Measurements from ENCODE around the gene ALG9.

Gene ALG9

DNA sequence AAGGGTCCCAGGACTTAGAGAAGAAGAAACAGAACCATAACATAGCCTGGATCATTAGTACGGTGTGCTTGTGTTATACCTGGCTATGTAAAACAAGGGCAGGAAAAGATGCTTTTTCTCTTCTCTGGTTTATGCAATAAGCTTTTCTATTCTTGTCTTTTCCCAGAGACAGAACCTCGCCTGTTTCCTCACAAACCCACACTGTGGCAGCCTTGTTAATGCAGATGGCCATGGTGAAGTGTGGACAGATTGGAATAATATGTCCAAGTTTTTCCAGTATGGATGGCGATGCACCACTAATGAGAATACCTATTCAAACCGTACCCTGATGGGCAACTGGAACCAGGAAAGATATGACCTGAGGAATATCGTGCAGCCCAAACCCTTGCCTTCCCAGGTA, 10.8 kb upstream of the ALG9 start:
- DNase-seq (ENCODE audit: low spot score), result peak; percentile 20

GRCh38 chr11:111879637-111879960, 8.2 kb upstream of the ALG9 start:
- DNase-seq (ENCODE audit: low spot score), result no peak

- DNase-seq (ENCODE audit: low spot score), result peak; percentile 97
These were observed 7.7 kb upstream of the ALG9 start, which contains the start of the genes CFAP68 and FDXACB1 for GRCh38 chr11:111878849-111879636. Gene CFAP68 (plus strand): TSS chr11:111879541. CDS start chr11:111879561, 20 bp downstream. Gene FDXACB1 (minus strand): TSS chr11:111879165. CDS start chr11:111879132, 33 bp downstream.

DNA sequence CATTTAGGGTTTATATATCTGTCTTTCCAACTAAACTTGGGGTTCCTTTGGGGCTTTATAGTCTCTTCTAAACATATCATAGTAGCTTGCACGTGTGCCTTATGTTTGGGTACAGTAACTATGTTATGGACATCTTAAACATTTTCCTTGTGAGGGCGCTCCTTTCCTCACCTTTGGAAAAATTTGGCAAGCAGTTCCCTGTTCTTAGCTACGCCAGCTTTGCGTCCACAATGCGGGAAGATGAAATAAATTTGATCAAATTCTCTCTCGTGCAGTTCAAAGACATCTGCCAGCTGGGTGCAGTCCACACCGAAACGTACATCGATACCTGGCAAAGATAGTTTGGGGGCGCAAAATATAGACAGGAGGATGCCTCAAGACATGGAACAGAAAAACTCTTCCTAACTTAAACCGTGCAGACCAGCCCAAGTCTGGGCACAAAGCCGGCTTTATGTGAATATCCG, 7.0 kb upstream of the ALG9 start:
- DNase-seq (ENCODE audit: low spot score), result no peak

- no peak for DNase-seq (ENCODE audit: low spot score)
These were observed 346 bp upstream of the ALG9 start for GRCh38 chr11:111871693-111872161.

GRCh38 chr11:111870522-111870885, 877 bp downstream of the ALG9 start:
- peak; percentile 5 for DNase-seq (ENCODE audit: low spot score)

DNA sequence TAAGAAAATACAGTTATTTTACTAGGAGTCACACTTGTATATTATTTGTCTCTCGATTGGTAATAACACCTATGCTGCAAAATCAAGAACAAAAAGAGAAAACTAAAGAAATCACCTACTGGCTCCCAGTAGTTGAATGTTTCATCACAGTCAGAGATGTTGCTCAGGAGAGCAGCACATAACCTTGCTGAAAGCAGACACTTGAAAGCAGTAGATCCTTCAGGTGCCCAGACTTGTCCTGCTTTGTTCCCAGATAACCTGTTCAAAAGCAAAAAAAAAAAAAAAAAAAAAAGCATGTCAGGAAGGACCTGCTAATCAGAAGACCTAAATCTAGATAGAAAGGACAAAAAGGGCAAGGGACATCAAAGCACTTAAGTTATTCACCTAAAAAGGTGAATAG, 1.3 kb downstream of the ALG9 start:
- no peak for DNase-seq (ENCODE audit: low spot score)

GRCh38 chr11:111860257-111860656, 11.1 kb downstream of the ALG9 start:
- no peak for DNase-seq (ENCODE audit: low spot score)

DNA sequence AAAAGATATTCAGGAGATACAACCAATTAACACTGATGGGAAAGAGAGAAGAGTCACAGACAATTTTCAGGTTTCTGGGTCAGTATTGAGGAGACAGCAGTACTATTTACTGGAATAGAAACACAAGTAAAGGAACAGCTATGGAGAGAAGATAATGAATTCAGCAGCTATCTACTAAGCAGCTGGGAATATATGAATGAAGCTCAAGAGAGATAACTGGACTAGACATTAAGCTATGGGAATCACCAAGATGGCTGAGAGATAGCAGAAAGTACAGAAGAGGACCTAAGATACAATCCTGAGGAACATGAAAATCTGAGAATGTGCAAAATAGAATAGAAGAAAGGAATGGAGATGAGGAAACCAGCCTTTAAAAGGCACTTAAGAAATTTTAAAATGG, 15.9 kb downstream of the ALG9 start:
- no peak for DNase-seq (ENCODE audit: low spot score)

- DNase-seq (ENCODE audit: low spot score), result no peak
These were observed 19.3 kb downstream of the ALG9 start for GRCh38 chr11:111852103-111852502.

DNA sequence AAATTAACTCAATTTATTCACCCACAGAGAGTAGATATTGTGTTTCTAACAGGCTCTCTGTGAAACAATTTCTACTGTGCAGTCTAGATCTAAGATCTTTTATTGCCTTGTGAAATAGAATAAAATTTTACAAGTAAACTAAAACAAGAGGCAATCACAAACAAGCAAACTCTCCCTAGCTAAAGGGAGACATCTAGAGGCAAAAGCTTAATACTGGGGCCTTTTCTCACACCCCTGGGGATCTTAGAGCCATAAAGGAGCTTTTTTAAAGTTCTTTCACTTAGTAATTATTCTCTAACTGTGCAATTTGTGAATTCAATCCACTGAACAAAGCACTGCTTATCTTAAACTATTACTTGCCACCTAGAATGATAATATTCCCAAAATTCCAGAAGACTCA, 19.7 kb downstream of the ALG9 start:
- no peak for DNase-seq (ENCODE audit: low spot score)

GRCh38 chr11:111851067-111851466, 20.3 kb downstream of the ALG9 start:
- no peak for DNase-seq (ENCODE audit: low spot score)

DNA sequence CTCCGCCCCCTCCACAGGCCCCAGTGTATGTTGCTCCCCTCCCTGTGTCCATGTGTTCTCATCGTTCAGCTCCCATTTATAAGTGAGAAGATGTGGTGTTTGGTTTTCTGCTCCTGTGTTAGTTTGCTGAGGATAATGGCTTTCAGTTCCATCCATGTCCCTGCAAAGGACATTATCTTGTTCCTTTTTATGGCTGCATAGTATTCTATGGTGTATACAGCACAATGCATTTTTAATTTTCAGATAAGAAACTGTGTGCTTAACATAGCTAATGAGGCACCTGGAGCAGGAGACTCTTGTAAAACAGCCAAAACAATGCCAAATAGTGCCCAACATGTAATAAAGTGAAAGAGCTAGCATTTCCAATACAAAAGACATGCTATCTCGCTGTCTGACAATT, 21.8 kb downstream of the ALG9 start:
- DNase-seq (ENCODE audit: low spot score), result no peak

- DNase-seq (ENCODE audit: low spot score), result no peak
These were observed 24.7 kb downstream of the ALG9 start for GRCh38 chr11:111846636-111847035.

DNA sequence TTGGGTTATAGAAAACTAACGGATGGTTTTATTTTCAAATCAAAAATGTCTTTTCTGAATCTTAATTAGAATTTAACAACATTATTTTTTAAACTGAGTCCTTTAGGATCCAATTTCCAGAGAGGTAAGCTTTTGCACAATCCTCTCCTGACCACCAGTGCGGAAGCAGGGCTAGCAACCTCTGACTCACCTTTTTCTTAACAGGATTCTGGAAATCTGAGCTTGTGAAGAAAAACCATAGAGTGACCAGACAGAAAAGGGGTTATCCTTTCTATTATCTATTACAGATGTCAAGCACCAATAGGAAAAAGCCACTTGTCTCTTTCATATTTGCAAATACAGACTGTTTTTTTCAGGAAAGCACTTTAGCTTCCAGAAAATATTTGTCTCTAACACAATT, 25.3 kb downstream of the ALG9 start:
- DNase-seq (ENCODE audit: low spot score), result no peak

DNA sequence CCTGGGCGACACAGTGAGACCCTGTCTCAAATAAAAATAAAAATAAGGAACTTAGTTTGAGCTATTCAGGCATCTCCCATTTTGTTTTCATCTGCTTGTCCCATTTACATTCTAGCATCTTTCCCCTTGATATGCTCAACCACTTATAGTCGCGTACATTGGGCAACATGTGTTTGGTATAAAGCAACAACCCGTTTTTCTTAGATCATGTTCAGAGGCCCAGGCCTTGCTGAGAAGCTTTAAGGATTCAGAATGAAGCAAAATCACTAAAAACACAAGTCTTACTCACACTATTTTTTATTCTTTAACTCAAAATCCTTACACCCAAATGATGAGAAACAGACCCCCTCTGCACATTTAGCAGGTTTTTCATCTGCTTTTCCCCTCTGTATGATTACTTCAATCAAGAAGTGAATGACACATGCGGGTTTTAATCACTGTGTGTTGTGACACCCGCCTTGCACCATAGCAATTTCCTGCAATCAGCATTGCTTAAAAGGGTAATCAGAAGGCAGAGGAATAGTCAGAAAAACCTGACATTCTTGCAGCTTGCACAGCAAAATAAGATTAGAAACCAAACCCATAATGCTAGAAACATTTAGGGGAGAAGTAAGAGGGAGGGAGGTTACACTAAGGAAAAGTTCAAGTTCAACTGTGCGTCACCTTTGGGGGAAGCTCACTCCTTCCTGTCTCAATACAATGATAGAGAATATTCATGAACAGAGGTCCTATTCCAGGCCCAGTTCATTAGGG, 25.9 kb downstream of the ALG9 start:
- no peak for DNase-seq (ENCODE audit: low spot score)

GRCh38 chr11:111843661-111844060, 27.7 kb downstream of the ALG9 start:
- DNase-seq (ENCODE audit: low spot score), result no peak

DNA sequence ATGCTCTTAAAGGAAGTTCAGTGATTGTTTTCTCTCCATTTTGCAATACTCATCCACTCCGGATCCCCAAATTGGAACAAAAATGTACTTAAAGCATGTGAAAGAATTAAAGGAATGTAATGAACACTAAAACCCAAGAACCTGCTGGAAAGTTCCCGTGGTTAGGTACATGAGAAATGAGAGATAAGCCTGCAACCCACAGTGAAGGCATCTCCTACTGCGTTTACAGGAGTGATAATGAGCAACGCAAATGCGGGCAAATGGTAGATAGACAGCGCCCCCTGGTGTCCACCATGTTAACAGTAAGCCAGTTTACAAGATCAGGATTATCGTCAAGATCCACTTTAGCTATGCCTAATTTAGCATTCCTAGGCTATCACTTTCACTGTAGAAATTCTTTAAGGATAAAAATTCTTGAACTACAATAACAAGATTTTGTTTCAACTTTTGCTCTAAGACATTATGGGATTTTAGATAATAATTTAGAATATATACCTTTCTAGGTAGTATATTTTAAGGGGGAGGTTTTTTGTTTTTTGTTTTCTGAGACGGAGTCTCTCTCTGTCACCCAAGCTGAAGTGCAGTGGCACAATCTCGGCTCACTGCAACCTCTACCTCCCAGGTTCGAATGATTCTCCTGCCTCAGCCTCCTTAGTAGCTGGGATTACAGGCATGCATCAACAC, 29.9 kb downstream of the ALG9 start:
- peak; percentile 86 for DNase-seq (ENCODE audit: low spot score)

GRCh38 chr11:111840143-111840542, 31.2 kb downstream of the ALG9 start:
- DNase-seq (ENCODE audit: low spot score), result no peak

GRCh38 chr11:111838054-111838453, 33.3 kb downstream of the ALG9 start:
- no peak for DNase-seq (ENCODE audit: low spot score)

DNA sequence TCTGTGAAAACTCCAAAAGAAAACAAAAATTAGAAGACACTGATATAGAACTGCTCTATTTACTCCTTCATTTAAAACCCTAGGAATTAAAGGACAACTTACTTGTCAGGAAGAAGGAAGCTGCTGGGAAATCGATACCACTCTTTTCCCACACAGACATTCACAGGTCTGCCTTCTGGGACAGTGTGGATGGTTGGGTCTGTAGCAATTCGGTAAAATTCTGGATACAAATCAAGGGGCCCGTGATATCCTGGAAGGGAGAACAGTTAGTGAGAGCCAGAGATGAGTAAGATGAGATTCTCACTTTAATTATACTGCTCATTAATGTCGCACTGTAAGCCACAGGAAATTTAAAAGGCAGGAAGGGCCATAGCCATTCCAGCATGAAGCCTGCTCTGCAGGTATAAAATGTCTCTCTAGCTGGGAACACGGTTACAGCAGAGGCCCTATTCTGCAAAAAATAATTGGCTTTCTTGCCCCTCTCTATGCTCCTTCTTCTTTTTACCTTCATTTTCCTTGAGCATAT, 34.0 kb downstream of the ALG9 start:
- DNase-seq (ENCODE audit: low spot score), result no peak

DNA sequence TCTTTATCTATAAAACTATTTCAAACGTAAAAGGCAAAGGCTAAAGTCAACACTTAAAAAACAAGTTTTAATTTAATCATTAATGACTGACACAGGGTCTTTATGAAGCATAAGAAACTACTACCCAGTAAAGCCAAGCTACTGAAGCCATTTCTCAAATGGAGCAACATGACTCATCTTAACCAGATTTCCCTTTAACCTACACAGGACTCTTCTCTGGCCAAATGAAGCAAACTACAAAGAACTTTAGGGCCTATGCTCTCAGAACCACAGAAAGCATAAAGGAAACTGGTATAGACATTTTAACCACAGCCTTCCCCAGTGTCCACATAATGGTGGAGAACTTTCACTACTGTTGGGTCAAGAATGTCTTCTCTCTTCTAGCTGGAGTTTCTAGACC, 34.7 kb downstream of the ALG9 start:
- no peak for DNase-seq (ENCODE audit: low spot score)

All from globus pallidus (tissue), 1 donor.